Osteocyte (in vitro differentiated cells): ENCODE measurements around the gene NAB1. TPM values are rescaled to one million over a fixed set of nuclear protein-coding genes. Genes with fewer than 3 reads are reported as not detected.

ENCODE experiments used
- DNase-seq: peaks from one replicate; pipeline ENCODE4 v3.0.0; 2021; ENCODE audit warnings: mixed read lengths; ENCODE audit not compliant: unreplicated experiment; ENCODE audit errors: extremely low spot score
- H3K27ac Mint-ChIP-seq: one replicate; pipeline ENCODE4 v1.8.0; 2021; ENCODE audit warnings: mild to moderate bottlenecking, mixed read lengths; ENCODE audit not compliant: unreplicated experiment
- H3K27me3 Mint-ChIP-seq: one replicate; pipeline ENCODE4 v1.8.0; 2021; ENCODE audit warnings: mixed read lengths; ENCODE audit not compliant: unreplicated experiment
- H3K36me3 Mint-ChIP-seq: one replicate; pipeline ENCODE4 v1.8.0; 2021; ENCODE audit warnings: mixed read lengths; ENCODE audit not compliant: unreplicated experiment
- H3K4me1 Mint-ChIP-seq: one replicate; pipeline ENCODE4 v1.8.0; 2021; ENCODE audit warnings: mixed read lengths; ENCODE audit not compliant: unreplicated experiment
- H3K4me3 Mint-ChIP-seq: one replicate; pipeline ENCODE4 v1.8.0; 2021; ENCODE audit warnings: mild to moderate bottlenecking, moderate library complexity, mixed read lengths; ENCODE audit not compliant: unreplicated experiment
- H3K9me3 Mint-ChIP-seq: one replicate; pipeline ENCODE4 v1.8.0; 2021; ENCODE audit warnings: mixed read lengths; ENCODE audit not compliant: unreplicated experiment
- total RNA-seq: library from RNA; stranded (reverse); gene quantifications from 2 replicates; pipeline ENCODE4 v1.2.1, GENCODE V29; 2021
- TF ChIP-seq, protein P1 (sequence below): fragments of 200-600 bp; sonication (generic); IDR thresholded peaks from 2 replicates; pipeline ENCODE4 v1.5.0; 2021; ENCODE audit warnings: antibody characterized with exemption, mild to moderate bottlenecking, moderate library complexity

The NAB1 gene
- total RNA-seq, 1 donor from 2014 or later: 63.3 TPM

DNA sequence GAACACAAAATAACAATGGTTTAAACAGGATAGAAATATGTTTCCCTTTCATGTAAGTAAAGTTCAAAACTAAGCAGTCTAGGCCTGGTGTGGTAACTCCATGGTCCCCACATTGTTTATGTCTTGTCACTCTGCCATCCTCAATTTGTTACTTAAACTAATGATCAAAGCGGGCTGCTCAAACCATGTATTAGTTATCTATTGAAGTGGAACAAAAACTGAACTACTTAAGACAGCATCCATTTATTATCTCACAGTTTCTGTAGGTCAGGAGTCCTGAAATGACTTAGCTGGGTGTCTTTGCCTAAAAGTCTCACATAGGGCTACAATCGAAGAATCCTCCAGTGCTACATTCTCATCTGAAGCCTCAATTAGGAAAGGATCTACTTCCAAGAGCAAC lies 91.6 kb downstream of the NAB1 start:
- H3K9me3 Mint-ChIP-seq: peaks cover 8% of the 10 kb centered on the region
- peaks cover 1% of the 10 kb centered on the region for H3K36me3 Mint-ChIP-seq
- no peak overlapping the region for H3K27ac Mint-ChIP-seq
- H3K4me1 Mint-ChIP-seq: no peaks in the 10 kb centered on the region
- TF ChIP-seq, protein P1, sequence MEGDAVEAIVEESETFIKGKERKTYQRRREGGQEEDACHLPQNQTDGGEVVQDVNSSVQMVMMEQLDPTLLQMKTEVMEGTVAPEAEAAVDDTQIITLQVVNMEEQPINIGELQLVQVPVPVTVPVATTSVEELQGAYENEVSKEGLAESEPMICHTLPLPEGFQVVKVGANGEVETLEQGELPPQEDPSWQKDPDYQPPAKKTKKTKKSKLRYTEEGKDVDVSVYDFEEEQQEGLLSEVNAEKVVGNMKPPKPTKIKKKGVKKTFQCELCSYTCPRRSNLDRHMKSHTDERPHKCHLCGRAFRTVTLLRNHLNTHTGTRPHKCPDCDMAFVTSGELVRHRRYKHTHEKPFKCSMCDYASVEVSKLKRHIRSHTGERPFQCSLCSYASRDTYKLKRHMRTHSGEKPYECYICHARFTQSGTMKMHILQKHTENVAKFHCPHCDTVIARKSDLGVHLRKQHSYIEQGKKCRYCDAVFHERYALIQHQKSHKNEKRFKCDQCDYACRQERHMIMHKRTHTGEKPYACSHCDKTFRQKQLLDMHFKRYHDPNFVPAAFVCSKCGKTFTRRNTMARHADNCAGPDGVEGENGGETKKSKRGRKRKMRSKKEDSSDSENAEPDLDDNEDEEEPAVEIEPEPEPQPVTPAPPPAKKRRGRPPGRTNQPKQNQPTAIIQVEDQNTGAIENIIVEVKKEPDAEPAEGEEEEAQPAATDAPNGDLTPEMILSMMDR: no peak
- no peak overlapping the region for H3K4me3 Mint-ChIP-seq
- no peak for DNase-seq
- peaks cover 15% of the 10 kb centered on the region for H3K27me3 Mint-ChIP-seq

Other genes with a start within 250 kb of the NAB1 start
- gene MFSD6, start 240.7 kb upstream of the NAB1 start, total RNA-seq: 7.1 and 12.1 TPM in 2 replicates
- 11.7 and 11.9 TPM in 2 replicates for gene NEMP2, start 114.4 kb upstream of the NAB1 start, total RNA-seq
- 167 and 178 TPM in 2 replicates for gene GLS, start 231.7 kb downstream of the NAB1 start, total RNA-seq